Suprapubic skin (tissue), 4 donors: ENCODE results near the gene FCMR. TPM values are rescaled to one million over a fixed set of nuclear protein-coding genes. Genes with fewer than 3 reads are reported as not detected.

Experiments used
- DNase-seq, 2 donors: peaks; one replicate each; pipeline ENCODE4 v3.0.0-alpha.2; 2019; ENCODE audit warnings: low spot score in 2 of 2
- H3K27ac ChIP-seq: fragments of 200-600 bp; sonication (generic); one replicate; pipeline ENCODE4 v1.5.1; 2019
- H3K27me3 ChIP-seq: fragments of 200-600 bp; sonication (generic); one replicate; pipeline ENCODE4 v1.5.1; 2019
- H3K36me3 ChIP-seq: fragments of 200-600 bp; sonication (generic); one replicate; pipeline ENCODE4 v1.5.1; 2019
- H3K4me1 ChIP-seq: fragments of 200-600 bp; sonication (generic); one replicate; pipeline ENCODE4 v1.5.1; 2019
- H3K4me3 ChIP-seq: fragments of 200-600 bp; sonication (generic); one replicate; pipeline ENCODE4 v1.5.1; 2019; ENCODE audit warnings: mild to moderate bottlenecking
- H3K9me3 ChIP-seq: fragments of 200-600 bp; sonication (generic); one replicate; pipeline ENCODE4 v1.5.1; 2019
- EP300 ChIP-seq: sonication (generic); formaldehyde crosslinking; IDR thresholded peaks from one replicate; pipeline ENCODE4 v1.6.1; 2017; ENCODE audit warnings: antibody characterized with exemption
- POLR2A ChIP-seq, 2 donors: fragments of 450-650 bp; IDR thresholded peaks; one replicate each; pipeline ENCODE4 v1.6.1; 2017; ENCODE audit warnings: antibody characterized with exemption in 2 of 2, mild to moderate bottlenecking in 2 of 2, moderate library complexity in 2 of 2
- POLR2AphosphoS5 ChIP-seq, 3 donors: sonication (generic); formaldehyde crosslinking; IDR thresholded peaks; one replicate each; pipeline ENCODE4 v1.6.1; 2017; ENCODE audit warnings: antibody characterized with exemption in 3 of 3
- WGBS: methylation state at CpG from one replicate; pipeline ENCODE4 v1.1.5; 2018; 5-methylcytosine and 5-hydroxymethylcytosine counted together
- total RNA-seq, 4 donors: library from RNA; depleted of rRNA; stranded (reverse); fragments of >200 nt; gene quantifications; one replicate each; pipeline ENCODE4 v1.1.0, GENCODE V29; 2016
- TF ChIP-seq, protein P1 (sequence below), 2 donors: fragments of 200-600 bp in 1 of 2; fragments of 450-650 bp in 1 of 2; sonication (generic) in 1 of 2; IDR thresholded peaks; one replicate each; pipeline ENCODE4 v1.5.1; 2016 to 2019; ENCODE audit warnings: antibody characterized with exemption in 2 of 2, mild to moderate bottlenecking in 1 of 2, moderate library complexity in 1 of 2

The FCMR gene
- total RNA-seq, 4 donors from 2014 or later, result 0.39 to 2.9 (median 2.2) TPM

GRCh38 chr1:206932177-206932576 lies 10.4 kb upstream of the FCMR start:
- H3K27ac ChIP-seq, result no peak overlapping the region
- no peak for TF ChIP-seq POLR2A (IDR thresholded peaks at IDR 0.05)
- TF ChIP-seq POLR2AphosphoS5 (IDR thresholded peaks at IDR 0.05), result no peak
- no peak for TF ChIP-seq EP300
- TF ChIP-seq, protein P1, sequence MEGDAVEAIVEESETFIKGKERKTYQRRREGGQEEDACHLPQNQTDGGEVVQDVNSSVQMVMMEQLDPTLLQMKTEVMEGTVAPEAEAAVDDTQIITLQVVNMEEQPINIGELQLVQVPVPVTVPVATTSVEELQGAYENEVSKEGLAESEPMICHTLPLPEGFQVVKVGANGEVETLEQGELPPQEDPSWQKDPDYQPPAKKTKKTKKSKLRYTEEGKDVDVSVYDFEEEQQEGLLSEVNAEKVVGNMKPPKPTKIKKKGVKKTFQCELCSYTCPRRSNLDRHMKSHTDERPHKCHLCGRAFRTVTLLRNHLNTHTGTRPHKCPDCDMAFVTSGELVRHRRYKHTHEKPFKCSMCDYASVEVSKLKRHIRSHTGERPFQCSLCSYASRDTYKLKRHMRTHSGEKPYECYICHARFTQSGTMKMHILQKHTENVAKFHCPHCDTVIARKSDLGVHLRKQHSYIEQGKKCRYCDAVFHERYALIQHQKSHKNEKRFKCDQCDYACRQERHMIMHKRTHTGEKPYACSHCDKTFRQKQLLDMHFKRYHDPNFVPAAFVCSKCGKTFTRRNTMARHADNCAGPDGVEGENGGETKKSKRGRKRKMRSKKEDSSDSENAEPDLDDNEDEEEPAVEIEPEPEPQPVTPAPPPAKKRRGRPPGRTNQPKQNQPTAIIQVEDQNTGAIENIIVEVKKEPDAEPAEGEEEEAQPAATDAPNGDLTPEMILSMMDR (IDR thresholded peaks at IDR 0.05), result no peak
- no peaks in the 10 kb centered on the region for H3K27me3 ChIP-seq
- H3K4me3 ChIP-seq, result no peak overlapping the region
- no peaks in the 10 kb centered on the region for H3K4me1 ChIP-seq
- 68% methylated on average over 8 of the region's 8 CpGs for WGBS
- no peaks in the 10 kb centered on the region for H3K9me3 ChIP-seq
- DNase-seq, result no peak
- no peaks in the 10 kb centered on the region for H3K36me3 ChIP-seq

GRCh38 chr1:206931709-206932108 lies 10.0 kb upstream of the FCMR start:
- no peaks in the 10 kb centered on the region for H3K9me3 ChIP-seq
- no peaks in the 10 kb centered on the region for H3K27me3 ChIP-seq
- WGBS, result 89% methylated on average over 6 of the region's 6 CpGs
- no peak for DNase-seq
- H3K27ac ChIP-seq, result no peak overlapping the region
- no peaks in the 10 kb centered on the region for H3K36me3 ChIP-seq
- TF ChIP-seq POLR2AphosphoS5 (IDR thresholded peaks at IDR 0.05) (no peak), POLR2A (IDR thresholded peaks at IDR 0.05) (no peak)
- no peak overlapping the region for H3K4me3 ChIP-seq
- H3K4me1 ChIP-seq, result no peaks in the 10 kb centered on the region

DNA sequence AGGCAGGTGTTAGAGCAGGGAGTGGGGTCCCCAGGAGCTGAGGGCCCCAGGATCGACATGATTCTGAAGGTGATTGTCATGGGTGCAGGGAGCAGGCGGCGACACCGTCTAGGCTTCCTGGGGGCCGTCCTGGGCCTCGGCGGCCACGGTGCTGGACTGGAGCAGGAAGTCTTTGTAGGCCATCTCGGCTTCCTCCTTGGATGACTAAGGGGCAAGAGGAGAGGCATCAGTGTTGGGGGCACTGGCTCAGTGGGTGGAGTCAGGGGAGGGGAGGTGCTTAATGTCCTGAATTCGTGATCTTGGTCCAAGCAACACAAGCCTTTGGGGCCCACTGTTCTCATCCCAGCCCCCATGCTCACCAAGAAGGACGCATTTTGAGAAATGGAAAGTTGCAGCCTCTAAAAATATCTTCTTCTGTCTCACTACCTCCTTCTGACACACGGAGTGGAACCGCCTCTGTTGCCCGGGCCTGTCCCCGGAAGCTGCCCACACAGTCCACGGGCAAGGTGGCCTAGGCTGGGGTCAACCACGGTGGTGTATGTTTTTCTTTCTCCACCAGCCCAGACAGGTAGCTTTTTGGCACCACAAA lies 8.6 kb upstream of the FCMR start:
- Histone ChIP-seq H3K9me3 (no peaks in the 10 kb centered on the region), H3K4me3 (no peak overlapping the region), H3K36me3 (no peaks in the 10 kb centered on the region), H3K27ac (no peak overlapping the region), H3K4me1 (no peaks in the 10 kb centered on the region), H3K27me3 (no peaks in the 10 kb centered on the region)
- no peak for TF ChIP-seq POLR2AphosphoS5 (IDR thresholded peaks at IDR 0.05)
- TF ChIP-seq EP300, result no peak
- TF ChIP-seq, protein P1 (IDR thresholded peaks at IDR 0.05), result no peak
- no peak for TF ChIP-seq POLR2A (IDR thresholded peaks at IDR 0.05)
- WGBS, result 73% methylated on average over 17 of the region's 17 CpGs
- no peak for DNase-seq

DNA sequence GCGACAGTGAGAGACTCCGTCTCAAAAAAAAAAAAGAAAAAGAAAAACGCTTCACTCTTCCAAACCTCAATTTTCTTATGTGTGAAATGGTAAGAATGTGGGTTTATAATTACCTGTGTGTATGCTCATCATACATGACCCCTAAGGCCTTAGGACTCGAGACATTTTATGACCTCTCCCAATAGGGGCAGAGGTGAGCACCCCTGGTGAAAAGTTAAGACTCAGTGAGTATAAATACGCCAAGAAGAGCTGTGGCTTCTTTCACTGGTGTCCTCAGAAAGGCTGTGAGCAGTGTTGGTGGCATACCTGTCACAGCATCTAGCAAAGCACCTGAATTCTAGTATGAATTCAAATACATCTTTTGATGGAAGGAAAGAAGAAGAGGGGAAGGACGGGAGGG lies 7.8 kb upstream of the FCMR start:
- WGBS, result 84% methylated on average over 6 of the region's 6 CpGs
- no peak overlapping the region for H3K27ac ChIP-seq
- no peaks in the 10 kb centered on the region for H3K36me3 ChIP-seq
- H3K27me3 ChIP-seq, result no peaks in the 10 kb centered on the region
- H3K9me3 ChIP-seq, result no peaks in the 10 kb centered on the region
- DNase-seq, result no peak
- no peak overlapping the region for H3K4me3 ChIP-seq
- H3K4me1 ChIP-seq, result no peaks in the 10 kb centered on the region
- TF ChIP-seq POLR2A (IDR thresholded peaks at IDR 0.05) (no peak), EP300 (no peak), POLR2AphosphoS5 (IDR thresholded peaks at IDR 0.05) (no peak)
- TF ChIP-seq, protein P1 (IDR thresholded peaks at IDR 0.05), result no peak

DNA sequence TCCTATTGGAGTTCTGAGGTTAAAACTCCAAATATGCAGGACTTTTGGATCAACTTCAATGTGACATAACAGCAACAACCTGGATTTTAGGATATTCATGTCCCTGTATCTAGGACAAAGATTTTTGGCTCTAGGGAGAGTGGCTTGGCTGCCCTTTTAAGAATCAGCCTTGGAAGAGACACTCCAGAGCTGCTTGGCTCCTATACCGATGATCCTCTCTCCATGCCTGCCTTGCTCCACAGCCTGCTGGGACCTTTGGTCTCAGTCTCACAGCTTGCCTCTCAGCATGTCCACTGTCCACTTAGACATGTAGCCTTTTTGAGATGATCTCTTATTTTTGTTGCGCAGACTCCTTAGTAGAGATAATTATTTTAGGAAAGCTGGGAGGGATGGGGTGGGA lies 4.5 kb upstream of the FCMR start:
- Histone ChIP-seq H3K4me1 (peaks cover 4% of the 10 kb centered on the region), H3K9me3 (no peaks in the 10 kb centered on the region), H3K36me3 (no peaks in the 10 kb centered on the region), H3K27ac (no peak overlapping the region), H3K27me3 (no peaks in the 10 kb centered on the region), H3K4me3 (no peak overlapping the region)
- no peak for DNase-seq
- TF ChIP-seq POLR2A (IDR thresholded peaks at IDR 0.05) (no peak), EP300 (no peak), POLR2AphosphoS5 (IDR thresholded peaks at IDR 0.05) (no peak)
- TF ChIP-seq, protein P1 (IDR thresholded peaks at IDR 0.05), result no peak
- 77% methylated on average over 2 of the region's 2 CpGs for WGBS
